HEK293 (cell line): ENCODE data around the gene TSHZ2.

ENCODE experiments used
- CTCF ChIA-PET: fragments of 350-600 bp; formaldehyde crosslinking; extraction: SDS; loops from one replicate; lab custom pipeline; 2021; ENCODE audit warnings: antibody characterized with exemption; lab: Yijun Ruan, JAX
- POLR2A ChIA-PET: fragments of 300-600 bp; formaldehyde crosslinking; extraction: SDS; loops from one replicate; lab custom pipeline; 2020; ENCODE audit warnings: antibody characterized with exemption, inconsistent platforms; lab: Yijun Ruan, JAX
- H3K27ac ChIP-seq: fragments of 200-500 bp; sonication (Bioruptor generic); 2 replicates; pipeline ENCODE4 v1.5.1; 2014; ENCODE audit warnings: low read depth, low read length, control low read depth, inconsistent platforms; ENCODE audit errors: extremely low read depth
- H3K36me3 ChIP-seq, 2 experiments: fragments of 200-500 bp in 1 of 2; sonication (Bioruptor generic) in 1 of 2; 1 replicate in 1 of 2; 2 replicates in 1 of 2; pipeline ENCODE4 v1.5.1; 2014 to 2017; ENCODE audit warnings: inconsistent platforms in 2 of 2, low read length in 2 of 2; ENCODE audit not compliant: control insufficient read depth in 2 of 2, insufficient read depth in 1 of 2
- H3K4me1 ChIP-seq: fragments of 200-500 bp; sonication (Bioruptor generic); 2 replicates; pipeline ENCODE4 v1.5.1; 2014; ENCODE audit warnings: mild to moderate bottlenecking, low read length, inconsistent platforms; ENCODE audit not compliant: control insufficient read depth, insufficient read depth
- H3K4me3 ChIP-seq: 2 replicates; pipeline ENCODE4 v1.5.1; 2011; ENCODE audit warnings: low read depth, mild to moderate bottlenecking, control low read depth, low read length, moderate library complexity
- H3K9me3 ChIP-seq: fragments of 200-500 bp; sonication (Bioruptor generic); 2 replicates; pipeline ENCODE4 v1.5.1; 2014; ENCODE audit warnings: low read depth, low read length, inconsistent platforms; ENCODE audit not compliant: control insufficient read depth, insufficient read depth
- FEZF1 ChIP-seq: fragments of 450-650 bp; formaldehyde crosslinking; IDR thresholded peaks from 2 replicates; pipeline ENCODE4 v1.5.1; 2016; ENCODE audit warnings: missing biosample characterization, missing genetic modification characterization
- IKZF3 ChIP-seq: fragments of 450-650 bp; IDR thresholded peaks from 2 replicates; pipeline ENCODE4 v1.5.0; 2018; ENCODE audit warnings: missing biosample characterization, mild to moderate bottlenecking, missing genetic modification characterization, moderate library complexity
- KLF10 ChIP-seq: fragments of 450-650 bp; IDR thresholded peaks from 2 replicates; pipeline ENCODE4 v1.5.1; 2018; ENCODE audit warnings: missing biosample characterization, mild to moderate bottlenecking, missing genetic modification characterization
- KLF16 ChIP-seq: fragments of 450-650 bp; formaldehyde crosslinking; IDR thresholded peaks from 2 replicates; pipeline ENCODE4 v1.5.1; 2017; ENCODE audit warnings: missing biosample characterization, missing genetic modification characterization
- KLF8 ChIP-seq: fragments of 450-650 bp; formaldehyde crosslinking; IDR thresholded peaks from 2 replicates; pipeline ENCODE4 v1.5.1; 2016; ENCODE audit warnings: missing biosample characterization, missing genetic modification characterization
- OSR2 ChIP-seq: fragments of 450-650 bp; formaldehyde crosslinking; IDR thresholded peaks from 2 replicates; pipeline ENCODE4 v1.5.1; 2016; ENCODE audit warnings: missing biosample characterization, missing genetic modification characterization
- SALL2 ChIP-seq: fragments of 450-650 bp; formaldehyde crosslinking; IDR thresholded peaks from 2 replicates; pipeline ENCODE4 v1.5.0; 2017; ENCODE audit warnings: missing biosample characterization, mild to moderate bottlenecking, missing genetic modification characterization, borderline replicate concordance
- SCRT2 ChIP-seq: fragments of 450-650 bp; formaldehyde crosslinking; IDR thresholded peaks from 2 replicates; pipeline ENCODE4 v1.5.1; 2016; ENCODE audit warnings: missing biosample characterization, missing genetic modification characterization
- SP7 ChIP-seq: fragments of 450-650 bp; formaldehyde crosslinking; IDR thresholded peaks from 2 replicates; pipeline ENCODE4 v1.5.1; 2016; ENCODE audit warnings: missing biosample characterization, missing genetic modification characterization
- ZBTB20 ChIP-seq: fragments of 450-650 bp; formaldehyde crosslinking; IDR thresholded peaks from 2 replicates; pipeline ENCODE4 v1.5.1; 2016; ENCODE audit warnings: missing biosample characterization, missing genetic modification characterization
- ZFP37 ChIP-seq: fragments of 450-650 bp; formaldehyde crosslinking; IDR thresholded peaks from 2 replicates; pipeline ENCODE4 v1.5.1; 2016; ENCODE audit warnings: missing biosample characterization, missing genetic modification characterization
- ZNF112 ChIP-seq: fragments of 450-650 bp; formaldehyde crosslinking; IDR thresholded peaks from 2 replicates; pipeline ENCODE4 v1.5.0; 2017; ENCODE audit warnings: missing biosample characterization, missing genetic modification characterization
- ZNF132 ChIP-seq: fragments of 450-650 bp; formaldehyde crosslinking; IDR thresholded peaks from 2 replicates; pipeline ENCODE4 v1.5.1; 2017; ENCODE audit warnings: missing biosample characterization, missing genetic modification characterization, borderline replicate concordance
- ZNF302 ChIP-seq: fragments of 450-650 bp; formaldehyde crosslinking; IDR thresholded peaks from 2 replicates; pipeline ENCODE4 v1.5.1; 2016; ENCODE audit warnings: missing biosample characterization, missing genetic modification characterization, low read depth
- ZNF530 ChIP-seq: fragments of 450-650 bp; formaldehyde crosslinking; IDR thresholded peaks from 2 replicates; pipeline ENCODE4 v1.5.1; 2016; ENCODE audit warnings: low read depth, missing biosample characterization, missing genetic modification characterization
- ZNF558 ChIP-seq: fragments of 450-650 bp; formaldehyde crosslinking; IDR thresholded peaks from 2 replicates; pipeline ENCODE4 v1.5.1; 2016; ENCODE audit warnings: missing biosample characterization, missing genetic modification characterization
- ZNF664 ChIP-seq: fragments of 450-650 bp; formaldehyde crosslinking; IDR thresholded peaks from 2 replicates; pipeline ENCODE4 v1.5.1; 2016; ENCODE audit warnings: missing biosample characterization, missing genetic modification characterization
- ZNF670 ChIP-seq: fragments of 450-650 bp; formaldehyde crosslinking; IDR thresholded peaks from 2 replicates; pipeline ENCODE4 v1.5.1; 2016; ENCODE audit warnings: missing biosample characterization, missing genetic modification characterization, low read depth
- ZSCAN23 ChIP-seq: fragments of 450-650 bp; formaldehyde crosslinking; IDR thresholded peaks from 2 replicates; pipeline ENCODE4 v1.5.1; 2016; ENCODE audit warnings: missing biosample characterization, missing genetic modification characterization
- ZXDB ChIP-seq: fragments of 450-650 bp; formaldehyde crosslinking; IDR thresholded peaks from 2 replicates; pipeline ENCODE4 v1.5.1; 2016; ENCODE audit warnings: missing biosample characterization, missing genetic modification characterization
- TF ChIP-seq, protein P1 (sequence below): fragments of 450-650 bp; formaldehyde crosslinking; IDR thresholded peaks from 2 replicates; pipeline ENCODE4 v1.5.1; 2016; ENCODE audit warnings: missing biosample characterization, missing genetic modification characterization
- TF ChIP-seq, protein P2 (sequence below): fragments of 450-650 bp; formaldehyde crosslinking; conservative IDR thresholded peaks from 2 replicates; pipeline ENCODE4 v1.5.1; 2016; ENCODE audit warnings: low read depth, missing biosample characterization, missing genetic modification characterization
- TF ChIP-seq, protein P3 (sequence below): fragments of 450-650 bp; IDR thresholded peaks from 2 replicates; pipeline ENCODE4 v1.5.1; 2018; ENCODE audit warnings: missing biosample characterization, missing genetic modification characterization
- TF ChIP-seq, protein P4 (sequence below): fragments of 450-650 bp; formaldehyde crosslinking; IDR thresholded peaks from 2 replicates; pipeline ENCODE4 v1.5.1; 2017; ENCODE audit warnings: missing biosample characterization, missing genetic modification characterization
- TF ChIP-seq, protein P5 (sequence below): fragments of 450-650 bp; formaldehyde crosslinking; IDR thresholded peaks from 2 replicates; pipeline ENCODE4 v1.5.1; 2016; ENCODE audit warnings: missing biosample characterization, missing genetic modification characterization
- TF ChIP-seq, protein P6 (sequence below): fragments of 450-650 bp; formaldehyde crosslinking; IDR thresholded peaks from 2 replicates; pipeline ENCODE4 v1.5.1; 2016; ENCODE audit warnings: missing biosample characterization, missing genetic modification characterization, low read depth

Gene TSHZ2

DNA sequence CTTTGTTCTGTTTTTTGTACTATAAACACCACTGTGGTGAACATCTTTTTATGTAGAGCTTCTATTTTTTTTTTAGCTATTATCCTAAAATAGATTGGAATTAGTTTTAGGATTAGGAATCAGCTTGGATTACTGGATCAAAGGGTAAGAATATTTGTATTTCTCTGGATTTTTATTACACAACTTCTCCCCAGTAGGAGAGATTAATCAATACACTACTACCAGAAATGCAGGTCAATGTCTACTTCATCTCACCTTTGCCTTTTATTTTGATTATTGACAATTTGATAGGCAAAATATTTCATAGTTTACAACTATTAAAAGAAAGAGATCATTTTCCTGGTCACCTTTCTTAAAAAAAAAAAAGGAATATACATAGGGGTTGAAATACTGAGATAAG, 191.9 kb downstream of the TSHZ2 start (continued):
- TF ChIP-seq, protein P1, sequence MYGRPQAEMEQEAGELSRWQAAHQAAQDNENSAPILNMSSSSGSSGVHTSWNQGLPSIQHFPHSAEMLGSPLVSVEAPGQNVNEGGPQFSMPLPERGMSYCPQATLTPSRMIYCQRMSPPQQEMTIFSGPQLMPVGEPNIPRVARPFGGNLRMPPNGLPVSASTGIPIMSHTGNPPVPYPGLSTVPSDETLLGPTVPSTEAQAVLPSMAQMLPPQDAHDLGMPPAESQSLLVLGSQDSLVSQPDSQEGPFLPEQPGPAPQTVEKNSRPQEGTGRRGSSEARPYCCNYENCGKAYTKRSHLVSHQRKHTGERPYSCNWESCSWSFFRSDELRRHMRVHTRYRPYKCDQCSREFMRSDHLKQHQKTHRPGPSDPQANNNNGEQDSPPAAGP, result no peak
- TF ChIP-seq ZNF558 (no peak), SALL2 (tag by site-specific recombination) (no peak), ZNF664 (no peak)
- TF ChIP-seq, all 188 proteins: peak for 0

DNA sequence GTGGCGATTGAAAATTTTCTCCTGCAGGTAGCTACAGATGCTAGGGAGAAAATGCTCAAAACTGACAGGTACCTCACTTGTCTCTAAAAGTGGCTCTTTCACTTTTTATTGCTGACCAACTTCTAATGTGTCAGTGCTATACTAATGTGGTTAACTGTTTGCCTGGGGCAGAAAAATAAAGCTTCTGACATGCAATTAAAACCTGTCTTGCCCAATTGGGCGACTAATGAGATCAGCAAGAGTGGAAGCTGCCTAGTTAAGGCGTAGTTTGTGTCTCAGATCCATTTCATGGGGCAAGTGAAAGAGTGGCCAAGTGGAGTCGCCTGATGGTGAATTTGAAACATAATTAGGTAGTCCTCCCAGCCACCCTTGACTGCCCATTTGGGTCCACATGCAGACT, 193.3 kb downstream of the TSHZ2 start:
- ChIA-PET POLR2A (no interaction called here), CTCF (interaction anchor here (1.1 kb wide), 1 partner anchor 20 kb away, joined by 4 read pairs; no protein-coding TSS in a partner anchor)
- Histone ChIP-seq H3K4me3 (no peak overlapping the region), H3K27ac (no peak overlapping the region), H3K36me3 (no peaks in the 10 kb centered on the region), H3K9me3 (no peaks in the 10 kb centered on the region), H3K4me1 (peaks cover 3% of the 10 kb centered on the region; the same call in 1 of the 2 replicates)
- no peak for TF ChIP-seq ZFP37 (tag by site-specific recombination)
- TF ChIP-seq, protein P2, sequence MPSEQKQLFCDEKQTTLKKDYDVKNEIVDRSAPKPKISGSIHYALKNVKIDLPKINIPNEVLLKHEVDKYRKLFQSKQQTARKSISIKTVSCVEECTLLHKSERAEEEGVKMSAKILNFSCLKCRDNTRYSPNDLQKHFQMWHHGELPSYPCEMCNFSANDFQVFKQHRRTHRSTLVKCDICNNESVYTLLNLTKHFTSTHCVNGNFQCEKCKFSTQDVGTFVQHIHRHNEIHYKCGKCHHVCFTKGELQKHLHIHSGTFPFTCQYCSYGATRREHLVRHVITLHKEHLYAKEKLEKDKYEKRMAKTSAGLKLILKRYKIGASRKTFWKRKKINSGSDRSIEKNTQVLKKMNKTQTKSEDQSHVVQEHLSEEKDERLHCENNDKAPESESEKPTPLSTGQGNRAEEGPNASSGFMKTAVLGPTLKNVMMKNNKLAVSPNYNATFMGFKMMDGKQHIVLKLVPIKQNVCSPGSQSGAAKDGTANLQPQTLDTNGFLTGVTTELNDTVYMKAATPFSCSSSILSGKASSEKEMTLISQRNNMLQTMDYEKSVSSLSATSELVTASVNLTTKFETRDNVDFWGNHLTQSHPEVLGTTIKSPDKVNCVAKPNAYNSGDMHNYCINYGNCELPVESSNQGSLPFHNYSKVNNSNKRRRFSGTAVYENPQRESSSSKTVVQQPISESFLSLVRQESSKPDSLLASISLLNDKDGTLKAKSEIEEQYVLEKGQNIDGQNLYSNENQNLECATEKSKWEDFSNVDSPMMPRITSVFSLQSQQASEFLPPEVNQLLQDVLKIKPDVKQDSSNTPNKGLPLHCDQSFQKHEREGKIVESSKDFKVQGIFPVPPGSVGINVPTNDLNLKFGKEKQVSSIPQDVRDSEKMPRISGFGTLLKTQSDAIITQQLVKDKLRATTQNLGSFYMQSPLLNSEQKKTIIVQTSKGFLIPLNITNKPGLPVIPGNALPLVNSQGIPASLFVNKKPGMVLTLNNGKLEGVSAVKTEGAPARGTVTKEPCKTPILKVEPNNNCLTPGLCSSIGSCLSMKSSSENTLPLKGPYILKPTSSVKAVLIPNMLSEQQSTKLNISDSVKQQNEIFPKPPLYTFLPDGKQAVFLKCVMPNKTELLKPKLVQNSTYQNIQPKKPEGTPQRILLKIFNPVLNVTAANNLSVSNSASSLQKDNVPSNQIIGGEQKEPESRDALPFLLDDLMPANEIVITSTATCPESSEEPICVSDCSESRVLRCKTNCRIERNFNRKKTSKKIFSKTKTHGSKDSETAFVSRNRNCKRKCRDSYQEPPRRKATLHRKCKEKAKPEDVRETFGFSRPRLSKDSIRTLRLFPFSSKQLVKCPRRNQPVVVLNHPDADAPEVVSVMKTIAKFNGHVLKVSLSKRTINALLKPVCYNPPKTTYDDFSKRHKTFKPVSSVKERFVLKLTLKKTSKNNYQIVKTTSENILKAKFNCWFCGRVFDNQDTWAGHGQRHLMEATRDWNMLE (tag by site-specific recombination), result peak; percentile 33; the same call in 1 of the 2 replicates
- no peak for TF ChIP-seq ZNF112
- TF ChIP-seq SP7 (tag by site-specific recombination), result peak; percentile 95
- no peak for TF ChIP-seq ZNF132 (tag by site-specific recombination)
- TF ChIP-seq OSR2, result peak; percentile 93
- 0 out of 2 replicates have a peak, but pooled peaks have one; percentile 45 for TF ChIP-seq ZXDB (tag by site-specific recombination)
- TF ChIP-seq KLF16 (tag by site-specific recombination), result no peak
- TF ChIP-seq SCRT2 (tag by site-specific recombination), result 0 out of 2 replicates have a peak, but pooled peaks have one; percentile 10
- TF ChIP-seq ZBTB20, result no peak
- TF ChIP-seq, protein P3, sequence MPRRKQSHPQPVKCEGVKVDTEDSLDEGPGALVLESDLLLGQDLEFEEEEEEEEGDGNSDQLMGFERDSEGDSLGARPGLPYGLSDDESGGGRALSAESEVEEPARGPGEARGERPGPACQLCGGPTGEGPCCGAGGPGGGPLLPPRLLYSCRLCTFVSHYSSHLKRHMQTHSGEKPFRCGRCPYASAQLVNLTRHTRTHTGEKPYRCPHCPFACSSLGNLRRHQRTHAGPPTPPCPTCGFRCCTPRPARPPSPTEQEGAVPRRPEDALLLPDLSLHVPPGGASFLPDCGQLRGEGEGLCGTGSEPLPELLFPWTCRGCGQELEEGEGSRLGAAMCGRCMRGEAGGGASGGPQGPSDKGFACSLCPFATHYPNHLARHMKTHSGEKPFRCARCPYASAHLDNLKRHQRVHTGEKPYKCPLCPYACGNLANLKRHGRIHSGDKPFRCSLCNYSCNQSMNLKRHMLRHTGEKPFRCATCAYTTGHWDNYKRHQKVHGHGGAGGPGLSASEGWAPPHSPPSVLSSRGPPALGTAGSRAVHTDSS (tag by site-specific recombination), result no peak
- no peak for TF ChIP-seq IKZF3 (tag by site-specific recombination)
- TF ChIP-seq, protein P4, sequence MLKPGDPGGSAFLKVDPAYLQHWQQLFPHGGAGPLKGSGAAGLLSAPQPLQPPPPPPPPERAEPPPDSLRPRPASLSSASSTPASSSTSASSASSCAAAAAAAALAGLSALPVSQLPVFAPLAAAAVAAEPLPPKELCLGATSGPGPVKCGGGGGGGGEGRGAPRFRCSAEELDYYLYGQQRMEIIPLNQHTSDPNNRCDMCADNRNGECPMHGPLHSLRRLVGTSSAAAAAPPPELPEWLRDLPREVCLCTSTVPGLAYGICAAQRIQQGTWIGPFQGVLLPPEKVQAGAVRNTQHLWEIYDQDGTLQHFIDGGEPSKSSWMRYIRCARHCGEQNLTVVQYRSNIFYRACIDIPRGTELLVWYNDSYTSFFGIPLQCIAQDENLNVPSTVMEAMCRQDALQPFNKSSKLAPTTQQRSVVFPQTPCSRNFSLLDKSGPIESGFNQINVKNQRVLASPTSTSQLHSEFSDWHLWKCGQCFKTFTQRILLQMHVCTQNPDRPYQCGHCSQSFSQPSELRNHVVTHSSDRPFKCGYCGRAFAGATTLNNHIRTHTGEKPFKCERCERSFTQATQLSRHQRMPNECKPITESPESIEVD (tag by site-specific recombination), result peak; percentile 51; the same call in 1 of the 2 replicates
- no peak for TF ChIP-seq ZNF530
- no peak for TF ChIP-seq ZNF302
- TF ChIP-seq KLF10 (tag by site-specific recombination), result 0 out of 2 replicates have a peak, but pooled peaks have one; percentile 38
- no peak for TF ChIP-seq ZNF670
- TF ChIP-seq KLF8 (tag by site-specific recombination), result 0 out of 2 replicates have a peak, but pooled peaks have one; percentile 31
- TF ChIP-seq, protein P5, sequence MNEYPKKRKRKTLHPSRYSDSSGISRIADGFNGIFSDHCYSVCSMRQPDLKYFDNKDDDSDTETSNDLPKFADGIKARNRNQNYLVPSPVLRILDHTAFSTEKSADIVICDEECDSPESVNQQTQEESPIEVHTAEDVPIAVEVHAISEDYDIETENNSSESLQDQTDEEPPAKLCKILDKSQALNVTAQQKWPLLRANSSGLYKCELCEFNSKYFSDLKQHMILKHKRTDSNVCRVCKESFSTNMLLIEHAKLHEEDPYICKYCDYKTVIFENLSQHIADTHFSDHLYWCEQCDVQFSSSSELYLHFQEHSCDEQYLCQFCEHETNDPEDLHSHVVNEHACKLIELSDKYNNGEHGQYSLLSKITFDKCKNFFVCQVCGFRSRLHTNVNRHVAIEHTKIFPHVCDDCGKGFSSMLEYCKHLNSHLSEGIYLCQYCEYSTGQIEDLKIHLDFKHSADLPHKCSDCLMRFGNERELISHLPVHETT (tag by site-specific recombination), result peak; percentile 61; the same call in 1 of the 2 replicates
- TF ChIP-seq, protein P6, sequence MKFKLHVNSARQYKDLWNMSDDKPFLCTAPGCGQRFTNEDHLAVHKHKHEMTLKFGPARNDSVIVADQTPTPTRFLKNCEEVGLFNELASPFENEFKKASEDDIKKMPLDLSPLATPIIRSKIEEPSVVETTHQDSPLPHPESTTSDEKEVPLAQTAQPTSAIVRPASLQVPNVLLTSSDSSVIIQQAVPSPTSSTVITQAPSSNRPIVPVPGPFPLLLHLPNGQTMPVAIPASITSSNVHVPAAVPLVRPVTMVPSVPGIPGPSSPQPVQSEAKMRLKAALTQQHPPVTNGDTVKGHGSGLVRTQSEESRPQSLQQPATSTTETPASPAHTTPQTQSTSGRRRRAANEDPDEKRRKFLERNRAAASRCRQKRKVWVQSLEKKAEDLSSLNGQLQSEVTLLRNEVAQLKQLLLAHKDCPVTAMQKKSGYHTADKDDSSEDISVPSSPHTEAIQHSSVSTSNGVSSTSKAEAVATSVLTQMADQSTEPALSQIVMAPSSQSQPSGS (tag by site-specific recombination), result no peak
- TF ChIP-seq FEZF1, result peak; percentile 75
- 0 out of 2 replicates have a peak, but pooled peaks have one; percentile 36 for TF ChIP-seq ZSCAN23 (tag by site-specific recombination)
